K562 (cell line): Measurements from ENCODE around the gene VDR. TPM values are rescaled to one million over a fixed set of nuclear protein-coding genes. Genes with fewer than 3 reads are reported as not detected.
A peak's percentile ranks its signal among the peaks of the same experiment; 100 is the strongest.

ENCODE experiments used
- CREB1 ChIP-seq, 2 experiments: sonication (generic) in 1 of 2; formaldehyde crosslinking in 1 of 2; IDR thresholded peaks; 2 replicates each; pipeline versions ENCODE4 v1.6.1 to v1.8.0; 2012 to 2022; ENCODE audit warnings: inconsistent platforms in 1 of 2, mild to moderate bottlenecking in 1 of 2, missing genetic modification reagents in 1 of 2, moderate library complexity in 1 of 2
- ESRRA ChIP-seq: fragments of 450-650 bp; IDR thresholded peaks from 2 replicates; pipeline ENCODE4 v1.6.1; 2014; ENCODE audit warnings: low read depth, mild to moderate bottlenecking, moderate library complexity, borderline replicate concordance
- SMARCC2 ChIP-seq: fragments of 450-650 bp; IDR thresholded peaks from 2 replicates; pipeline ENCODE4 v1.6.1; 2017; ENCODE audit warnings: antibody characterized with exemption, moderate library complexity, mild to moderate bottlenecking, low read depth
- TBL1XR1 ChIP-seq, 2 experiments: IDR thresholded peaks; 2 replicates each; pipeline ENCODE4 v1.6.1; 2012; ENCODE audit warnings: improper control_type of control experiment in 2 of 2, low read length in 2 of 2, mild to moderate bottlenecking in 1 of 2
- TFAM ChIP-seq: fragments of 250-450 bp; sonication (Bioruptor Pico); conservative IDR thresholded peaks from 2 replicates; pipeline ENCODE4 v1.5.0; 2021; ENCODE audit warnings: mild to moderate bottlenecking, moderate library complexity
- polyA plus RNA-seq, 8 experiments: library from polyadenylated mRNA; depleted of rRNA in 4 of 8; stranded (reverse) in 5 of 8; unstranded in 3 of 8; fragments of >200 nt; fragmentation: Nextera tagmentation in 2 of 8; fragmentation: Illumina TruSeq in 1 of 8; extraction: Ambion mirVana in 2 of 8; extraction: Trizol in 1 of 8; gene quantifications; 2 replicates each; pipeline versions ENCODE4 v1.2.1 to v1.2.3, GENCODE V29; 2011 to 2014; ENCODE audit warnings: inconsistent platforms in 1 of 8, missing spikeins in 1 of 8
- total RNA-seq, 7 experiments: library from RNA; depleted of rRNA in 6 of 7; stranded (reverse); fragments of >200 nt in 6 of 7; fragmentation: Illumina TruSeq in 2 of 7; extraction: Trizol in 2 of 7; gene quantifications; 2 replicates each; pipeline versions ENCODE4 v1.2.1 to v1.2.3, GENCODE V29; 2011 to 2021; ENCODE audit warnings: low replicate concordance in 1 of 7
- TF ChIP-seq, protein P1 (sequence below): fragments of 450-650 bp; IDR thresholded peaks from 2 replicates; pipeline ENCODE4 v1.6.1; 2016; ENCODE audit warnings: low read depth

The VDR gene
- total and polyA plus RNA-seq, 9 of the 15 experiments (the other 6 are each of a cell fraction or from before 2014, with no cell fraction given) = 0.61 to 4.8 (median 2.0) TPM

DNA sequence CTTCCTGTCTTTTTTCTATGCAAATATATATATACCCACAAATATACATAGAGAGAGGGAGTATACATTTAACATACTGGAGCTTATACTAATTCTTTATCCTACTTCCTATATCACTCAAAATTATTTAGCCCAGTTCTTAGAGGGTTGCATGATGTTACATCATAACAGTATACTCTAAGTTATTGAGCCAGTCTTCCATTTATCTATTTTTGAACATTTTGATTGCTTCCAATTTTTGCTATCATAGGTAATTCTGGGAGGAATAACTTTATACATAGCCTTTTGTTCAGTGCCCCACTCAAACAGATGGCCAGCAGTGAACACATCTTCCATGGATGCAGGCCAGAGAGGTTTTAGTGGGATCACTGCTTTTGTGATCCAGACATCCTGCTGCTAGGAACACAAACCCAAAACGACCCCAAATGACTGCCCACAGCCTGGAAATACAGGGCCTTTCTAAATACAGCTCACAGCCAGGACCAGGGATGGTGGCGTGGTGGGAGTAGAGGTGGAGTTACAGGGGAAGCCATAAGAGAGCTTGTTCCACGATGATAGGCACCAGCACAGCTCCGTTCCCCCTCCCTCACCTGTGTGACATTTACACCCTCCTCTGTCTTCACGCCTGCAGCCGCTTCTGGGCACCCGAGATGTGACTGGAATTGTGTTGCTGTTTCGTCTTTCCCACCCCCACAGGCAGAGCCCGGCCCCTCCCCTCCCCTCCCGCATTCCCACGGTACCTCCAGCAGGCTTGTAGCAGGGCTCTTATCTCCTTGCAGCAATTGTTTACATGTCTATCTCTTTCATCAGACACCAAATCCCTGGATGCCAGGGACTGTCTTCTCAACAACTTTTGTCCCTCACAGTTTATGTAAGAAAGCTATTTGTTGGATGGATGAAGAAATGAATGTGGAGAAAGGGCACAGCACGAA lies 54.4 kb downstream of the VDR start (continued):
- TF ChIP-seq, protein P1, sequence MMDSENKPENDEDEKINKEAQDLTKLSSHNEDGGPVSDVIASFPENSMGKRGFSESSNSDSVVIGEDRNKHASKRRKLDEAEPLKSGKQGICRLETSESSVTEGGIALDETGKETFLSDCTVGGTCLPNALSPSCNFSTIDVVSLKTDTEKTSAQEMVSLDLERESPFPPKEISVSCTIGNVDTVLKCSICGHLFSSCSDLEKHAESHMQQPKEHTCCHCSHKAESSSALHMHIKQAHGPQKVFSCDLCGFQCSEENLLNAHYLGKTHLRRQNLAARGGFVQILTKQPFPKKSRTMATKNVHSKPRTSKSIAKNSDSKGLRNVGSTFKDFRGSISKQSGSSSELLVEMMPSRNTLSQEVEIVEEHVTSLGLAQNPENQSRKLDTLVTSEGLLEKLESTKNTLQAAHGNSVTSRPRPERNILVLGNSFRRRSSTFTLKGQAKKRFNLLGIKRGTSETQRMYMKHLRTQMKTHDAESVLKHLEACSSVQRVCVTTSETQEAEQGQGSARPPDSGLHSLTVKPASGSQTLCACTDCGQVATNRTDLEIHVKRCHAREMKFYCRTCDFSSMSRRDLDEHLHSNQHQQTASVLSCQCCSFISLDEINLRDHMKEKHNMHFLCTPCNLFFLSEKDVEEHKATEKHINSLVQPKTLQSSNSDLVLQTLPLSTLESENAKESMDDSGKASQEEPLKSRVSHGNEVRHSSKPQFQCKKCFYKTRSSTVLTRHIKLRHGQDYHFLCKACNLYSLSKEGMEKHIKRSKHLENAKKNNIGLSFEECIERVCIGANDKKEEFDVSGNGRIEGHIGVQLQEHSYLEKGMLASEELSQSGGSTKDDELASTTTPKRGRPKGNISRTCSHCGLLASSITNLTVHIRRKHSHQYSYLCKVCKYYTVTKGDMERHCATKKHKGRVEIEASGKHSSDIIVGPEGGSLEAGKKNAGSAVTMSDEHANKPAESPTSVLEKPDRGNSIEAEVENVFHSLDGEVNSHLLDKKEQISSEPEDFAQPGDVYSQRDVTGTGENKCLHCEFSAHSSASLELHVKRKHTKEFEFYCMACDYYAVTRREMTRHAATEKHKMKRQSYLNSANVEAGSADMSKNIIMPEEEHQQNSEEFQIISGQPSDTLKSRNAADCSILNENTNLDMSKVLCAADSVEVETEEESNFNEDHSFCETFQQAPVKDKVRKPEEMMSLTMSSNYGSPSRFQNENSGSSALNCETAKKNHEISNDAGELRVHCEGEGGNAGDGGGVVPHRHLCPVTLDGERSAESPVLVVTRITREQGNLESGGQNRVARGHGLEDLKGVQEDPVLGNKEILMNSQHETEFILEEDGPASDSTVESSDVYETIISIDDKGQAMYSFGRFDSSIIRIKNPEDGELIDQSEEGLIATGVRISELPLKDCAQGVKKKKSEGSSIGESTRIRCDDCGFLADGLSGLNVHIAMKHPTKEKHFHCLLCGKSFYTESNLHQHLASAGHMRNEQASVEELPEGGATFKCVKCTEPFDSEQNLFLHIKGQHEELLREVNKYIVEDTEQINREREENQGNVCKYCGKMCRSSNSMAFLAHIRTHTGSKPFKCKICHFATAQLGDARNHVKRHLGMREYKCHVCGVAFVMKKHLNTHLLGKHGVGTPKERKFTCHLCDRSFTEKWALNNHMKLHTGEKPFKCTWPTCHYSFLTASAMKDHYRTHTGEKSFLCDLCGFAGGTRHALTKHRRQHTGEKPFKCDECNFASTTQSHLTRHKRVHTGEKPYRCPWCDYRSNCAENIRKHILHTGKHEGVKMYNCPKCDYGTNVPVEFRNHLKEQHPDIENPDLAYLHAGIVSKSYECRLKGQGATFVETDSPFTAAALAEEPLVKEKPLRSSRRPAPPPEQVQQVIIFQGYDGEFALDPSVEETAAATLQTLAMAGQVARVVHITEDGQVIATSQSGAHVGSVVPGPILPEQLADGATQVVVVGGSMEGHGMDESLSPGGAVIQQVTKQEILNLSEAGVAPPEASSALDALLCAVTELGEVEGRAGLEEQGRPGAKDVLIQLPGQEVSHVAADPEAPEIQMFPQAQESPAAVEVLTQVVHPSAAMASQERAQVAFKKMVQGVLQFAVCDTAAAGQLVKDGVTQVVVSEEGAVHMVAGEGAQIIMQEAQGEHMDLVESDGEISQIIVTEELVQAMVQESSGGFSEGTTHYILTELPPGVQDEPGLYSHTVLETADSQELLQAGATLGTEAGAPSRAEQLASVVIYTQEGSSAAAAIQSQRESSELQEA = no peak
- peak in 1 of 2 experiments; percentile 71; a peak in 1 of 4 replicates for TF ChIP-seq TBL1XR1 (IDR thresholded peaks at IDR 0.05; ENCODE audit: low read length in 2 of 2)
- 0 out of 2 replicates have a peak, but pooled peaks have one; percentile 1 for TF ChIP-seq ESRRA
- no peak for TF ChIP-seq CREB1 (IDR thresholded peaks at IDR 0.05)
- TF ChIP-seq CREB1 (CRISPR knock-in tag; IDR thresholded peaks at IDR 0.05) = no peak
- TF ChIP-seq SMARCC2 = 0 out of 2 replicates have a peak, but pooled peaks have one; percentile 21
- TF ChIP-seq TFAM (CRISPR knock-in tag) = no peak
